GM19043 (cell line): ENCODE data around the gene NPM3.

Source experiments
- ATAC-seq: cut with Tn5 transposase; IDR thresholded peaks from one replicate; pipeline ENCODE4 v1.9.1; 2021; ENCODE audit warnings: low read depth; ENCODE audit not compliant: unreplicated experiment

The NPM3 gene, protein sequence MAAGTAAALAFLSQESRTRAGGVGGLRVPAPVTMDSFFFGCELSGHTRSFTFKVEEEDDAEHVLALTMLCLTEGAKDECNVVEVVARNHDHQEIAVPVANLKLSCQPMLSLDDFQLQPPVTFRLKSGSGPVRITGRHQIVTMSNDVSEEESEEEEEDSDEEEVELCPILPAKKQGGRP

DNA sequence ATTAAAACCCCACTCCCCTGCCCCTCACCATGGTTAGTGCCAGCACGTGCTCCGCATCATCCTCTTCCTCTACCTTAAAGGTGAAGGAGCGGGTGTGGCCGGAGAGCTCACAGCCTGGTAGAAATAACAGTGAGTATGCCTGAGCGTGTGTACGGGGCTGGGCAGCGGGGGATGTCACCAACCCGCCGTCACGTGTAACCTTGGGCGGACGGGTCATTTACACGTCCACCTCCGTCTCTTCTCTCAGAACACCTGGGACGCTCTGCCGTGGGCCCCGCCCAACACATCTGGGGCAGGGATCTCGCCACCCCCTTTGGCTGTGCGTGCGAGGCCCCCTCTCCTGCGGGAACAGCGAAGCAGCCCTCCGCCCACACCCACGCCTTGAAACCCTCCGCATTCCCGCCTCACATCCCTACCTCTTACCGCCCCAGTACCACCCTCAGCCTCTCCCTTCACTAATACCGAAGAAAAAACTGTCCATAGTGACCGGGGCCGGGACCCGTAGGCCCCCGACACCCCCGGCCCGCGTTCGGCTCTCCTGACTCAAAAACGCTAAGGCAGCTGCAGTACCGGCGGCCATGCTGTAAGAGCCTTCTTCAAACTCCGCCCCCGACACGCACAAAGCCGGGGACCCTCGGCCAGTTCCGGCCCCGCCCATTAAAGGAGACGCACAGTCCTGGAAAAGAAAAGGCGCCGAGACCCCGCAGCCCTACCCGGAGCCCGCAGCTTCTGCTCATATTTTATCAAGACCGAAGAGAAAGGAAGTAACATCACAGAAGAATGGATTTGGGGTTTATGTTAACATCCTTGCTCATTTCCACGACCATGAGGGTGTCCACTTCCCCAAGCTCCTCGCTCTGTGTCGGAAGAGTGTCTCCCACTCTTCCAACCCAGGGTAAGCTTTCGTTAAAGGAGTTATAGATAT, at the start of gene NPM3:
Gene NPM3 (minus strand): TSS at position 636 of the 925 bp plus-strand sequence. CDS start 56 bp downstream, at position 580.
- ATAC-seq: peak; percentile 73

DNA sequence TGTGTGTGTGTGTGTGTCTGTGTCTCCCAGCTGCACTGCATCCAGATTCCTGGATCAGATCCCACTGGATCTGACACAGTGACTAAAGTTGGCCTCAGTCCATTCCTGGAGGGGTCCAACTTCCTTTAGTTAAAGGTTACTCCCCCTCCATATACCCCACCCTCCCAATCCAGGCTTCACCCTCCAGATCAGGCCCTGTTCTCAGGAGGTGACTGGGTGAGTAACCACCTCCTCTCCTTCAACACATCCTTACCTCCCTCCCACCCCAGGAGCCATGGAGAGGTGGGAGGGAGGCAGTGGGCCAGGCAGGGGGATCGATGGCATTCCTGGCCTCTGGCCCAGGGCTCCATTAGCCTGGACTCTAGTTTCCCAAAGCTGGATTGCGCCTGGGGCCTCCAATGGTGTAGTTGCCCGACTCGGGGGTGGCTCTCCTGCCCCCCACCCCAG, 49.1 kb upstream of the NPM3 start:
- ATAC-seq: no peak

DNA sequence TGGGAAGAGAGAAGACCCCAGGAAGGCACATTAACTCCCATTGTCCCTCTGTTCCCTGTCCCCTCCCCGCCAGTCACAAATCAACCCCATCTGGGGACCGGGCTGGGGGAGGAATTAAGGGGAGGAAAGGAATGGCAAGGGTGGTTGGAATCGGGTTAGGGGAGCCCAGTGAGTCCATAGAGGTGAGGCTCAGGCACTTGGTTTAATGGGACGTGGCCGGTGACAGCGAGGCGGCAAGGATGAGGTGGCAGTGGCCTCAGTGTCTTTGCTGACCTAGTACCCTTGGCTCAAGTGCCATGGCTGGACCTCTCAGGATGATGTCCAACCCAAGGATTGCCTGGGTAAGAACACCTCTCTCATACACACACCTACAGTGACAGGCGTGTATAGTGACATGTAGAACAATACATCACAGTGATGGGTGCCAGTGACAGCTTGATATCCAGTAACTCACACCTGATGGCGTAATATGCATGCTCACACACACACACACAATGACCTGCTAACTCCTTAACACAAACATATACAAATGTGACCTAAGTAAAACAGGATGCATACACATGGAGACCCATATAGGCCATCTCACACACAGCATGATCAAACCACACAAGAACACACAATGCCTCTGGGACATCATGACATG, 48.0 kb upstream of the NPM3 start:
- no peak for ATAC-seq

DNA sequence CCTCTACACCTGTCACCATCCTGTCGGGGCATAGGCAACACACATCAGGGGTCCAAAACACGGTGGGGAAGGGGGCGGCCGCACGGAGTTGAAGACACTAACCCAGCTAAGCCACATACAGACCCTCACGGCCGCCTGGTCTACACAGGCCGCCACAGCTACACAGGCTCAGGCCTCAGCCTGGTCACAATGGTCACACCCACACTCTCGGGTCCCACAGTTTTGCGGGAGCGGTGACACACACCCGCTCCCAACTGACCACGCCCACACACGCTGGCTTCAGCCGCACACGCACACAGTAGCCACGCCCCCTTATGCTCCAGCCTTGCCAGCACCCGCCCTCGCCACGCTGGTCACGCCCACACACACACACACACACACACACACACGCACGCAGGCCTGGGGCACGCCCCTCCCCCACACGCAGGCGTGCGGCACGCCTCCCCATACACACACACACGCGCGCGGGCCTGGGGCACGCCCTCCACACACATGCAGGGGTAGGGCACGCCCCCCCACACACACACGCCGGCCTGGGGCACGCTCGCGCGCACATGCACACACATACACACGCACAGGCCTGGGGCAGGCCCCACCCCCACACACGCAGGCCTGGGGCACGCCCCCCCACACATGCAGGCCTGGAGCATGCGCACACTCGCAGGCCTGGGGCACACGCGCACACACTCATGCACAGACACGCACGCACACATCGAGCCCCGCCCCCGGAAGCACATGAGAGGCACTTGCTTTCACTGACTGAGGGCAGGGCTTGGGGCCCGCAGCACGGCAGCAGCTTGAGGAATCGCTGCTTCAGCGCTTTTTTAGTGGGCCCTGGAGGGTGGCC, 47.3 kb upstream of the NPM3 start:
- ATAC-seq: peak; percentile 47

DNA sequence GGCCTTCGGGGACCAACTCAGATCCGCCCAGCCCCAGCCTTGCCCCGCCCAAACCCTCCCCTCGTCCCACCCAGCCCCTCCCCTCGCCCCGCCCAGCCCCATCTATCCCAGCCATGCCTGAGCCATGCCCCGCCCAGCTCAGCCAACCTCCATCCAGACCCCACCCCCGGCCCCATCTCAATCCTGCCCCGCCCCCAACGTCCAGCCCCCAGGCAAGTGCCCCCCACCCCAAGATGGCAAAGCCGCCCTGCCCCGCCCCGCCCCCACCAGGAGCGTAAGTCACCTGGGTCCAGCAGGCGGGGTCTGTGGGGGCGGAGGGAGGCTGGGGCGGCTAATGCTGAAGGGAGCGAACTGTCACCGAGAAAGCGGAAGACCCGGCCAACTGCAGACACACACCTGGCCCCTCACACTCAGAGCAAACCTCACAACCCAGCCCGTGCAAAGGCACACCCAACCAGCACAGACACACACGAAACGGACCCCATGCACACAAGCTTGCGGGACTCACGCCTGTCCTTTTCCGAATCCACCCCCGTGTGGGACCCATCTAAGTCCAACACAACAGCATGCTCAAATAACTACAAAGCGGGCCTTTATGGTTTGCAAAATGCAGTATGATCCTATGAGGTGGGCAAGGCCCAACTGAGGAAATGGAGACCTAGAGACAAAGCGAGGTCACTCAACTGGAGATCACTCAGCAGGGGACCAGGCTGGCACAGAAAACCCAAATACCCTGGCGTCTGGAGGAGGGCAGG, 46.5 kb upstream of the NPM3 start:
- peak; percentile 27 for ATAC-seq

DNA sequence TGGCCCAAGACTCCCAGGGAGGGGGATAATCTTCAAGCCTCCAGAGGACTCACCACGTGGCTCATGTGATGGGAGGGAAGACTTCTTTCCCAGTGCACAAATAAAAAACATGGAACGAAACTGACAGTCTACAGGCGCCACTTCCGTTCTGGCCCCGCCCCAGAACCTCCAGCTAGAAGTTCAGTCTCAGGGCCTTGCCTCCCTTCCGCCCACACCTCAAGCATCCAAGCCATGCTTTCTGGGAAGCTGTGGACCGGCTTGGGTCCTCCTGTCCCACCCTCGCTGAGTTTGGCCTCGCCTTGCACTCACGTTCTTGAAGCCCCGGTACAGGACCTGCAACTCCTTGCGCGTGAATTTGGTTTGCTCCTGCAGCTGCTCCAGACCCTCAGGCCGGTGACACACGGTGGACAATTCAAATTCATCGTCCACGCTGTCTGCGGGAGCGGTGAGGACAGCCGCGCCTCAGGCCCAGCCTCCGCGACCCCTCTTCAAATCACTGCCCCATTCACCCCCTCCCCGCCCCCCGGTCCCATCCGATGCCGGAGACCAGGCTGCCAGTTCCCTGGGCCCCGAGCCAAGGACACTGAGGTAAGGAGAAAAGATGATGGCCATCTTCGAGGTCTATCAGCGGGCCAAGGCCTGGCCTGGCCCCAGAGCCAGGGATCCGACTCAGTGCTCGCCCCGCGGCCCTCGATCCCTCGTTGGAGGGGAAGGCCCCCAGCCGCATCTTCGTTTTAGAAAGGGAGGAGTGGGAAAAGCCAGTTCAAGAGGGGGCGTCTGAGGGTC, 45.7 kb upstream of the NPM3 start:
- ATAC-seq: no peak

DNA sequence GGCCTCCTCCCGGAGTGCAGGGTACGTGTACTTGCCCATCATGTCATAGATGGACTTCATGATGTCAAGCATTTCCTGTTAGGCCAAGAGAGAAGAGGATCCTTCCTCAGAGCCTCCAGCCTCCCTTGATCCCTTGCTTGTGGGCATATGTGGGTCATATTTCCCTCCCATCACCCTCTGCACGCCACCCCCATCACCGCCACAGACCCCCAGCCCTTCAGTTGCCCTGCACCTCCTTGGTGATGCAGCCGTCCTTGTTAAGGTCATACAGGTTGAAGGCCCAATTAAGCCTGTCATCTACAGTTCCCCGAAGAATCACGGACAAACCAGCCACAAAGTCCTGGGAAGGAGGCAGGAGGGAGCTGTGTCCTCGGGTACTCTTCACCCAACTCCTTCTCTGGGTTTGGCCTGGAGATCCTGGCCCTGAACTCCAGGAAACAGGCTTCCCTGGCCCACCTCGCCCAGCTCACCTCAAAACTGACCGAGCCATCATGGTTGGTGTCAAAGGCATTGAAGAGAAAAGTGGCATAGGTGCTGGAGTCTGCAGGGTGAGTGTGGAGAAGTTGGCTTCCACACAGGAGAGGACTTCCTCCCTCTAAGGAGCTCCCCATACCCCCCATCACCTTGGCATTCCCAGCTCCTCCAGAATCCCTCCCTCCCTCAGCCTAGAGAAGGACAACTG, 44.8 kb upstream of the NPM3 start:
- ATAC-seq: no peak

DNA sequence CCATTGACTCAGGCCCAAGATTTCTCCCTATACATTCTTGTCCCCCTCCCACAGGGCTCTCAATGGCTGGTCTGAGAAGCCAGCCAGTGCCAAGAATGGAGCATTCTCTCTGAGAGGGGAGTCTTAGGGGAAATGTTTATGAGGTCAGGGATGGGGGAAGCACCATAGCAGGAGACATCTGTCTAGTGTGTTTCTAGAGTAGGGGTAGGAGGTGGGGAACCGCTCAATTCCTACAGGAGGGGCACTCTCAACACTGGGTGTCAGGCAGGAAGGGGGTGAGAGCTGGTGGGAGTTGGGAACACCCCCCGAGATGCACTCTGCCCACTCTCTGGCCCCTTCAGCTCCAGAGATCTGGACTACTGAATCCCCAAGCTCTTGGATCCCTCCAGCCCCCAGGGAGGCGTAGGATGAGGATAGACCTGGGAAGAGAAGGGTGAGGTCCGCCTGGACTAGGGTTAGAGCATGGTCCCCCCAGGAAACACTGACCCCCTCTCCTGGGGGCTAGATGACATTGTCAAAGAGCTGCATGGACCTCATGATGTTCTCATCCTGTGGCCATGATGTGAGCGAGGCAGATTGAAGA, 43.7 kb upstream of the NPM3 start:
- no peak for ATAC-seq

DNA sequence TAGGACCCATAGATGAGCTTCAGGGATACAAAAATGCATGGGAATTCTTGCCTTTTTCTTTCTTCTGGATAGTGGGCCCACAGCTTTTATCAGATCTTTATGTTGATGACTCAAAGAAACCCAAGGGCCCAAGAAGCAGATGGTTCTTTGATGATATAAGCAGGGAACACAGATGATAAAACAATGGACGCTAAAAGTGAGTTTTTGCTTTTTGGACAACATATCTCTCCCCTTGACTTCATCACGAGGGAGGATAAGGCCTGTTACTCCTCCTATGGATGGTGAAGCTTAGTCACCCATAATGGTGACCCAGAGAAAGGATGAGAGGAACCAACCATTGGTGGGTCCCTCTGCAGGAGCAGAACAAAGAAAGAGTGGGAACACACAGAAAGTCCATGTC, 41.5 kb upstream of the NPM3 start:
- no peak for ATAC-seq

DNA sequence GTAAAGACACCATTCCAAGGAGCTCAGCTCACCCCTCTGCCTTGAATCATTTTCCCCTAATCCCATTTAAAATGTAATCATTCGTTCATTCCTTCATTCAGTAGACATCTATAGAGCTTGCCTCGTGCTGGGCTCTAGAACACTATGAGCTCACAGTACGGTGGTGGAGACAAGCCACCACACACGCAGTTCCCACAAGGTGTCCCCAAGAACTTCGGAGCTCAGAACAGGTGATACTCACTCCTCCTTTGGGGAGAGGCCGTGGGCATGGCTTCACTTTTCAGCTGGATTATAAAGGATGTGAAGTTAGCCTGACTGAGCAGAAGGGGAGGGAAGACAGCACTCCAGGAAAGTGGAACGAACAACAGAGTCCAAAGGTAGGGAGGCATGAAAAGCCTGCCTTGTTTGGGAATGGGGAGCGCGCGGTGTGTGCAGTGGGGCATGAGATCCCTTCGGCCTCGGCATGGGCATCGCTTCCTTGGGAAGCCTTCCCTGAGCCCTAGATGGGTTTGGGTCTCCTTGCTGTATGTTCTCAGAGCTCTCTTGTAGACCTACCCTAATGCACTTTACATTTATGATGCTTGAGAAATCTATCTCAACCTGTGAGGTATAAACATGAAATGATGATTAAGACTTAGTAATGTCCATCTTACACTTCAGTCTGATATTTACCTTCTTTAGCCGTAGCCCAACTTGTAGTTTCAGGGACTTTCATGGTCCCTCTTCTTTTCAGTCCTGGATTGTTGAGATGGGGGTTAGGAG, 35.8 kb upstream of the NPM3 start:
- ATAC-seq: no peak

DNA sequence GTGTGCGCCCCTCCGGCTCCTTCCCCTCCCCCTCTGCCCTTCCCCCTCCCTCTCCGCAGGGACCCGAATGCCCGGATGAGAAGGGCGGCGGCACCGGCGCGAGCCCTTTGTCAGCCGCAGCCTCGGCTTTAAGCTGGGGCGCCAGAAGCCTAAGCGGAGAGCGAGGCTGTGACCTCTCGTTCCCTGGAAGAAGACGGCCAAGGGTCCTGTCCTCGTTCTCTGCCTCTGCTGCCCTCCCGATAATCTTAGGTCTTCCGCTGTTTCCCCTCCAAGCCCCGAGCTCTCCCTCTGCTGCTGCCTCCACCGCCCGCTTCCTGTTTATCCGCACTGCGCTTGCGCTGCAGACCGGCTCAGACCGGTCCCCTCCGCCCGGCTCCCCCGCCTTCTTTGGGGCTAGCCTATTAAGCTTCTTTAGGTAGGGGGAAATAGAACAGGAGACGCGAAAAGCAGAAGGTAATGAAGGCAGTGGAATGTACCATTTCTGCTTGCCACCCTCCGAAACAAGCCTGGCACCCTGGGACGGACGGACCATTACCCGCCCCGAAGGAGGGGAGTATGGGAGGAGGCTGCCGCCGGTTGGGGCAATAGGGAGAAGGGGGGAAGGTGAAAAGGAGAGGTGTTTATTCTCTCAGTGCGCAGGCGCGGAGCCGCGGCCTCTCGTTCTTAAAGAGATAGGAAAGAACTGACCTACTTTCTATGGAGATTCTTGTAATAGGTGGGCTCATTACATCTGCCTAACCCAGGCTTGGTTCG, 35.0 kb upstream of the NPM3 start, which contains the start of gene OGA:
Gene OGA (minus strand): TSS at position 326 of the 753 bp plus-strand sequence. CDS start 422 bp downstream, outside the sequence.
- peak; percentile 88 for ATAC-seq

DNA sequence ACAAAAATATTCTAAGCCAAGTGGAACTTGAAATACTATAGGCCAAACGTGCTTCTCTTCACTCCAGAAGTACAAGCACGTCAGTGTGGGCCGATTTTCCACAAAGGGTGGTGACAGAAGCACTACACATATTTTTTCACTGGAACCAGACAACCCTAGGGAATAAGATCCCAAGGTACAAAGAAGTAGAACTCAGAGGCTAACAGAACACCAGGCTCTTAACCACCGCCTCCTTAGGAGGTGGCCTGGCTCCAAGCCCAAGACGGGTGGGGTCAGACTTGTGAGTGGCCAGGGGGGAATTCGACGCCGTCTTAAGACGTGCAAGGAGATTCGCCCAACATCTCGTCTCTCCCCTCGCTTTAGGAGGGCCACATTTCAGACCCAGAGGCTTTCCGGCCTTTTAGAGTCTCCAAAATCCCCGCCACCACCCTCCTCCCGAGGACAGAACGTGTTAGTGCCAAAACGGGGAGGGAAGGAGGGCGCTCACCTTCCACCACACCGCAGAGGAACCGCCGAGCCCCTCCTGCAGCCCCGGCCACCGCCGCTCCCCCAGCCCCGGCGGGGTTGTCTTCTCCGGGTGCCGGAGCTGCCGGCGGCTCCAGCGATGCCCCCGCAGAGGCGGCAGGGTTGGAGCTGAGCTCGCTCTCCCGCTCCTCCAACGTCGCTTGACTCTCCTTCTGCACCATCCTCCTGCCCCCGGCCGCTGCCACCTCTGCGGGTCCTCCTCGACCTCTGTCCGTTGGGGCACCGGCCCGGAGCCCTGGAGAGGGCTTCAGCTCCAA, 34.3 kb upstream of the NPM3 start:
- no peak for ATAC-seq

DNA sequence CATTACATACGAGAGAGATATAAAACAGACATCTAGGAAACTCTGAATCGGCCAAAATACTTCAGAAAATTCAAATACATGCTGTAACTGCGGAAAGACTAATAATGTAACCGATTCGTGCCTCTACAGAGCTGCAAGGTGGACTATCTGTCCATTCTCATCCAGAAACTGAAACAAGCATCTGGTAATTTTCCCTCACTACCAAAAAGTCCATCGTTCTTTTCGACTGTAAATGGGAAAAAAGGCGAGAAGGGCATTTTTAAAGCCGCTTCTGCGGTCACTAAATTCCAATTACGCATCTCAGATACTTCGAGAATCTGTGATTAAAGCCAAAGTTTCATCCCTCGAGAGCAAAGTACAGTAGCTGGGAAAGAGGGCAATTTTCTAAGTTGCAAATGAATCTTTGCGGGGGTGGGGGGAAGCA, 33.7 kb upstream of the NPM3 start:
- ATAC-seq: no peak

DNA sequence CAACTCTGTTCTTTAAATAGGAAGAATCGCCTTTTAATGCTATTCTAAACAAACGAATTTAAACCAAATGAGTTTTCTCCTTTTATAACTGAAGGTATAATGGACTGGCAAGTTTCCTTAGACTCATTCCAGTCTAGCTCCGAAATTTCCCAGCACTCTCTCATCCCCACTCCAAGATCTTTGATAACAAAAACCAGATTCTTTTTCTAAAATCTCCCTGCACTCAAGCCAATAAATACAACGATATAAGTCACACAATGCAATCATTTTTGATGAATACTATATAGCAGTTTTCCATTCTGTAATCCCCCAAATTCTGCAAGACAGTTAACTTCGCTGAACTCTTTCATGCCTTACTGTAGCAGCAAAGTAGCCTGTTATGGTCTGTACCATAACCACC, 33.1 kb upstream of the NPM3 start:
- ATAC-seq: no peak

DNA sequence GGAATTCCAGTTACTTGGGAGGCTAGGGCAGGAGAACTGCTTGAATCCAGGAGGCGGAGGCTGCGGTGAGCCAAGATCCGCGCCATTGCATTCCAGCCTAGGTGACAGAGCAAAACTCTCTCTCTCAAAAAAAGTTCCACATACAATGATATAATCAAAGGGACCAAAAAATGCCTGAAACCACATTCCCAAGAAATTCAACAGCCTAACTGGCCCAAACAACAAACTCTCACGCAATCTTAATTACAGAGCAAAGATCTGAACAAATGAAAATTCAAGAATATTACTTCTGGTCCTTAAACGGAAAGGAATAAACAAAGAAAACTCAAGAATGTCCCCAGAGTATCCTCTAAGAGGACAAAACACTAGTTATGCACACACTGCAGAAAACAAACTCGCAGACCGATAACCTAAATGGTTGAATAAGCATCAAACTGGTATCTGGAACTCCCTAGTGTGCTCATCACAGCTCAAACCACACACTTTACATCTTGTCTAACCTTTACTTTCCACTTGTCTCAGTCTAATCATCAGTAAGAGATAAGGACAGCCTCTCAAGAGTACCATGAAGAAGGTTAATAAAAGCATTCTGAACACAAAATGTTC, 31.3 kb upstream of the NPM3 start:
- ATAC-seq: no peak
